ENCODE measurements around the gene TRIO.

The TRIO gene

DNA sequence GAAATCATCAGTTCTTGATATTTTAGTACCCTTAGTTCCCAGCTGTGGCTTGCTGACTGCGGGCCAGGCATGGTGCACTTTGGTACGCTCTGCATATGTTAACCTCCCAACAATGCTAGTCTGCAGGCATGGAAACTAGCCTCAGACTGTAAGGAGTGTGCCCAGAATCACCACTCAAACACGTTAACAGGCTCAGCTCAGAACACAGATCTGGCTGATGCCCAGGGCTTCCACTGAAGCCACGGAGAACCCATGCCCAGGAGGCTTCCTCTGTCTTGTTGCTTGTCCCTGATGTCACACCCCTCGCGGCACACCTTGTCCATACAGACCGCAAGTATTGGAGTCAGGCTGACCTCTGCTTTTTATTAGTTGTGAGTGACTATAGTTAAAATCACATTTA lies 251.2 kb downstream of the TRIO start:
- no peak for DNase-seq (ENCODE audit: low spot score)

DNA sequence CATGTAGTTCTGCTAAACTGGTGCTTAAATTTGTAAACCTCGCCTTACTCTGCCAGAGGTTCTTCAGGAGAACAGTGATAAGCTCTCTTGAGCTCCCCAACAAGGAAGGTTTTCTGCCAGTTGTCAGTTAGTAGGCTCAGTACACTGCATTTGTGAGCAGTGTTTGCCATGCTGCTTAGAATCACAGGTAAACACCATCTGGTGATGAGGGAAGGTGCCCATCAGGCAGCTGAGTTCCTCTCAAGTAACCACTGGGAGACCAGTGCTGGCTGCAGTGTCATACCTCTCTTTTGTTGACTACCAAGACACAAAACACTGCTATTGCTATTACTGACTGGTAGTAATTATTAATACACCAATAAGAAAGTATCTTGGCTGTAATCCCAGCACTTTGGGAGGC lies 252.3 kb downstream of the TRIO start:
- no peak for DNase-seq (ENCODE audit: low spot score)

DNA sequence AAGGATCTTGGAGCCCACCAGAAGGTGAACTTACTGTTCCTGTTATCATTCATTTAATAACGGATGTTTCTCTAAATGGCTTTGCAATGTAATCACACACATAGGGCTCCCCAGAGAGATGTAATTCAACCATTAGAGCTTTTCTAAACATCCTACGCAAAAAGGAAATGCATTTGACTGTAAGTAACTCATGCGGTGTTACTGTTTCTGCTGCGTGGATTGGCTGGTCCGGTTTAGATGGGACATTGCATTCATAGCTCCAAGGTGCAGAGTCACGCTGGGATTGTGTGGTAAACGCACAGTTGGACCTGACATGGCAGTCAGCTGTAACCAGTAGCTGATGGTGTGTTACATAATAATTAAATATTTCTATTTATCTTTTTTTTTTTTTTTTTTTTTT lies 252.9 kb downstream of the TRIO start:
- no peak for DNase-seq (ENCODE audit: low spot score)

DNA sequence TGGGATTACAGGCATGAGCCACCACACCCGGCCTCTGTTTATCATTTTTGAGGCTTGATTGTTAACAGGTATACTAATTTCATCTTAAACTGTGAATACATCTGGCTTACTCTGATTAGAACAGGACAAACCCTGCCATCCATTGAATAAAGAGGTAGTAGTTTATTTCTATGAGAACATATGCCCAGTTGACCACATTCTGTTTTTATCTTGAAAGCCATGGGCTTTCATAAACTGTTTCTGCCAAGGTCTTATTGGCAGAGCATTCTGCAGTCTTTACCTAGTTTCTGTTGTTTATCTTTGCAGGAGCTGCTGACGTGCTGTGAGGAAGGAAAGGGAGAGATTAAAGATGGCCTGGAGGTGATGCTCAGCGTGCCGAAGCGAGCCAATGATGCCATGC lies 253.6 kb downstream of the TRIO start:
- no peak for DNase-seq (ENCODE audit: low spot score)

DNA sequence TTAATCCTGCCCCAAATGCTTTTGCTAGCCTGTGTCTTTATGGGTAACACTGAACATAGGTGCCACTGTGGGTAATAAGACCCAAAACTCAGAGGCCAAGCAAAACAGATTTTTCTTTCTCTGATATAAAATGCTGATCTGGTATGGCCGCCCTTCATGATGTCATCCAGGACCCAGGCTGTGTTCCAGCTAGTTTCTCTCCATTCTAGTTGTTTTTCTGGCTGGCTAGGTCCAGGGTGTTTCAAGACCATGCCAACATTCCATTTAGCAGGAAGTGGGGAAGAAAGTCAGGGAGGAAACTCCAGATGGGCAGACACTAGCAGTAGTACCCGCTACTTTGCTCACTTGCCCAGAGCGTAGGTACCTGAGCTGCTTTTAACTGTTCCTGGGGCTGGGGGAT lies 254.6 kb downstream of the TRIO start:
- DNase-seq (ENCODE audit: low spot score): no peak

DNA sequence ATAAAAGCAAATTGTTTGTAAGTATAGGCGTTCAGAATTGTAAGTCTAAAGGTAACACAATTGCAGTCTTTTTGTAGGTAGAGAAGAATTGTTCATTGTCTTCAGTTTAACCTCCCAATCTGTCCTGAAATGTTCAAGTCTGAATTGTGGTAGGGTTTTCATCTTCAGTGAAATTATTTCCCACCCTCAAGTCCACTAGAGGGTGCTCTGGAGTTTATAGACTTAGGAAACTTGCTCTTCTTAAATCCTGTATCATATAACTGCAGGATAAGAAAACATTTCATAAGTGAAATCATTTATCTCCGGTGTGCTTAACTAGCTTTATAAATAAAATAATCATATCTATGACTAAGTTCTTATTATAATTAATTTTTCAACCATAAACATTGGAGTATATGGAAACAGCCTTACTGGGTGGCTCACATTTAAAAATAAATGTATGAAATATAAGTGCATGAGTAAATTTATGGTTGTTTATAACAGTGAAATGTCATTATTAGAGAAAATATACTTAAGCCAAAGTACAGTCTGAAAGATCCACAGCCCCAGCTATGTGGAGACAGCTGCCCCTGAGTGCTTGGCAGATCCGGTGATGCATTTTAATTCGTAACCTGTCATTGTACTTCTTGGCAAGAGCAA lies 256.0 kb downstream of the TRIO start:
- DNase-seq (ENCODE audit: low spot score): peak; percentile 54

DNA sequence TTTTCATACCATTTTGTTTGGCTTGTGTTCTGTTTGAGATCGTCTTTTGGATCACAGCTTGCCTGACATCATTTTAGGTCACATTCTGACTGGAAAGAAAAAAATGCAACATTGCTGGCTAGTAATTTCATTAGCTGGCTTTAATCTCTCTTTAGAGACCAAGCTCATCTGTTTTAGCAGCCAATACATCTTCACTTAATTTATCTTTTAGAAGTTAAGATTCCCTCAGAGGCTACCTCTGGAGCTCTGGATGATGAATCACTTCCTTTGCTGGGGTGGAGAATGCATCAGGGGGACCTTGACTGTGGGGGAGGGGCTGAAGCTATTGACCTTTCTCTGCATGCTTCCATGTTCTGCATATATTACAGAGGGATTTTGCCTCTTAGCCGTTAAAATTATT lies 256.9 kb downstream of the TRIO start:
- no peak for DNase-seq (ENCODE audit: low spot score)

DNA sequence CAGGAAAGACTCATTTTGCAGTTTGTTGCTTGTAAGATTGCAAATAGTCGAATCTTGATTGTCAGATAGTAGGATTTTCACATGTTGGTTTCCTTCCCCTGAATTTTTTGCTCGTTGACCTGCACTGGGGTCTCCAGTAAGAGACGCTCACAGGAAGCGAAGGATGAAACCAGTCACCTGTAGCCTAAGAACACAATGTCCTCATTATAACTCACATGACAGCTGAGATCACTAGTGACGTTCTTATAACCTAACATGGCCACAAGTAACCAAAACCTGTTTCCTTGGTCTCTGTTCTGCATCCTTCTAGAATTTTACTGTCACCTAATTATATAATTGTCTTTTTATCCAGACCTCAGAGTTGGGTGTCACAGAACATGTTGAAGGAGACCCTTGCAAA lies 257.5 kb downstream of the TRIO start:
- DNase-seq (ENCODE audit: low spot score): no peak

DNA sequence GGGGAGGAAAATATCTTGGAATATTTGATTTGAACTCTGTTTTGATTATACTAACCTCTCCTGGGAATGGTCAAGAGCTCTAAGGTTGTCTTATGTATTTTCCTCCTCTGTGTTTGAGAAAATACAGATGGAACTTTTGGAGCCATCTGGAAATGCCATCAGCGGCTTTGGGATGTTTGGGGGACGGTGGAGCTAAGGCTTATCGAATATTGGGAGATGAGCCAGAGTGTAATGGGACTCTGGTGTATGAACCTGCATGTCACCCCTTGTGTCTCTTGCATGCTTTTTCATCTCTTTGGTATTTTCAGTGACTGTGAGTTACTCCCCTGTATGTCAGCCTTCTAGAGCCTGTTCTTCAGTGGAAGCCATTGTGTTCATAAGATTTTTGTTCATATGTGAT lies 258.5 kb downstream of the TRIO start:
- DNase-seq (ENCODE audit: low spot score): no peak

DNA sequence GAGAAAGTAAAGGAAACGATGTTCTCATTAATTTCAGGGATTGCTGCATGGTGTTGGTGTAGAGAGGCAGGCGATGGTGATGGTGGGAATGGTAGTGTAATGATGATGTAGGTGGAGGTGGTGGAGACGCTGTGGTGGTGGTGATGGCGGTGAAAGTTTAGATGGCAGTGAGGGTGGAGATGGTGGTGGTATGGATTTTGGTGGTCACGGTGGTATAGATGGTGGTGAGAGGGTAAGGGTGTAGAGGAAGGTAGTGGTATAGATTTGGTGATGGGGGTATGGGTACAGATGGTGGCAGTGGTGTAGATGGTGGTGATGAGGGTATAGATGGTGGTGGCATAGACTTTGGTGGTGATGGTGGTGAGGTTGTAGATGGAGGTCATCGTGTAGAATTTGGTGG lies 259.3 kb downstream of the TRIO start:
- DNase-seq (ENCODE audit: low spot score): no peak

DNA sequence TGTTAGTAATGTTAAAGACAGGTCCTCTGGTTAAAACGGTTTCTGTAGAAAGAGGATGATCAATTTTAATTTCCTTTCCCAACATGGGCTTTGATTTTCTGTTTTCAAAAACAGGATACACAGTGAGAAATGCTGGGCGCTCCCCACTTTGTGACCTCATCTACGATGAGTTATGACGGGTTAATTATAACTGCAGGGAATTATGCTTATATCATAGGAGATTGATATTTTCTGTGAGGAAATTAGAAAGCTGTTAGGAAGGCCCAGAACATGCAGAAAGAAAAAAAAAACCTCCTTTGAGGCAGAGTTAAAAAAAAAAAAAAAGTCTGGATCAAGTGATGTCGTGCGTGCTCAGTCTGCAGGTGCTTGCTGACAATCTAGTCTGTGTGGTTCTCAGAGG lies 261.6 kb downstream of the TRIO start:
- DNase-seq (ENCODE audit: low spot score): no peak

DNA sequence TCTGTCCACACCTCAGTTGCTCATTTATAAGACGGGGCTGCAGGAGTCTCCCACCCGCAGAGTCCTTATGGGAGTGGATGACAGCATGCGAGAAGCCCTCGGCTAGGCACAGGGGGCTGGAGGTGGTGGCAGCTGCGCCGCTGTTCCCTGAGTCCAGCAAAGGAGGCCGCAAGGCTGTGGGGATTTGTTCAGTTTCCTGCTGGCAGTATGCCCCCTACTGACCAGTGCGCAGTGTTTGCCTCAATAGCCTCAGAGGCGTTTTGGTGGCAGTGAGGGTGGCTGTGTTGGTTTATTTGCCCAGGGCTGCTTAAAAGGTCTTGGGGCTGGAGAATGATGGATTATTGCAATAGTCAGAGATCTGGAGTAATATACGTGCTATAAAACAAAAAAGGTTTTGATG lies 262.1 kb downstream of the TRIO start:
- DNase-seq (ENCODE audit: low spot score): no peak

DNA sequence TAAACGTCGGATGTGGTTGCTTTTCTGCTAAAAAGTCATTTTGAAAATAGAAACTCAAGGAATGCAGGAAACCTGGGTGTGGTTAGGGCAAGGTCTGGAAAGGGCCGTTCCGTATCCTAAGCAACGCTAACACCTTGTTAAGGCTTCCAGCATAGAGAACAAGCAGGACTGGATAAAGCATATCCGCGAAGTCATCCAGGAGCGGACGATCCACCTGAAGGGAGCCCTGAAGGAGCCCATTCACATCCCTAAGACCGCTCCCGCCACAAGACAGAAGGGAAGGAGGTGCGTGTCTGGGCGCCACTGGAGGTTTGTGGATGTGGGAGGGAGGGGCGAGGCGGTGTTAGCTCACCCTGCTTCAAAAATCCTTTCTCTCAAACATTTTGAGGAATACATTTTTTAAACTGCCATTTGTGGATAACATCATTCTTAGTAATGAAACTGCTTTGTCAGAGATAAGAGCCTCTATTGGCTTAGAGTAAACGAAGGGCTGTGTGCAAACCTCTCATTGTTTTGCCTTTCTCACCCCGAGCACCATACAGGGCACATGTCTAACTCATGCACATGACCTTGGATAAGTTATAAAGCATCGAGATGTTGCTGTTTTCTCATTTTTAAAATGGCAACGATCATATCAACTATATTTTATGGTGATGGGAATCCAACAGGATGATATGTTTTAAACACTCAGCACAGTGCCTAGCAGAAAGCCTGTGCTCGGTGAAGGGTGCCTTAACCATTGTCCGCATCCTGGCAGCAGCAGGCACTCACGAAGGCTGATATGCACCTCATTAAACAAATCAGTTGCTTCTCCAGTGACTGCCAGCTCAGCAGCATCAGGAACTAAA lies 262.8 kb downstream of the TRIO start:
- DNase-seq (ENCODE audit: low spot score): no peak

DNA sequence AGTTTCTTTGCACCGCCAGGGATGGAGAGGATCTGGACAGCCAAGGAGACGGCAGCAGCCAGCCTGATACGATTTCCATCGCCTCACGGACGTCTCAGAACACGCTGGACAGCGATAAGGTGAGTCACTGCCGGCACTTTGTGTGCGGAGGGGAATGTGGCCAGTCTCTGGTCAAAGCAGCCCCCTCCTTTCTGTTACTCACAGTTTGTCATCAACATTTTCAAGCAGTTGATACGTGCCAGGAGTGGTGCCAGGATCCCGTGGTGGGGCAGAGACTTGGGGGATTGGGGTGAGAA lies 263.4 kb downstream of the TRIO start:
- no peak for DNase-seq (ENCODE audit: low spot score)

DNA sequence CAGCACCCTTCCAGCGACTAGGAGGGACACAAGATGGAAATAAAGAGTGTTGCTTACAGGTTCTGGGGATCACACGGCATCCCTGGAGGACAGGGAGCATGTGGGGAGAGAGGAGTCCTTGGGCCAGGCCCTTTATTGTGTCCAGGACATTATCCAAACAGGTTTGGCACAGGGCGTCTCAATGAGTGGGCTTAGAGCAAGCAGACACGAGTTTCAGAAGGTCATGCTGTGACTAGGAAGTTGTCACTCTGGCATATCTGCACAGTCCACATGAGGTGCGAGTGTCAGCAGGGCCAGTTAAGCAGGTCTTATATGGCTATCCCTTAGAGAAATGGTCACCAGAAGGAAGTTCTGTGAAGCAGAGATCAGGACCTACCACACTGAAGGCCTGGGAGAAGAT lies 263.9 kb downstream of the TRIO start:
- no peak for DNase-seq (ENCODE audit: low spot score)

DNA sequence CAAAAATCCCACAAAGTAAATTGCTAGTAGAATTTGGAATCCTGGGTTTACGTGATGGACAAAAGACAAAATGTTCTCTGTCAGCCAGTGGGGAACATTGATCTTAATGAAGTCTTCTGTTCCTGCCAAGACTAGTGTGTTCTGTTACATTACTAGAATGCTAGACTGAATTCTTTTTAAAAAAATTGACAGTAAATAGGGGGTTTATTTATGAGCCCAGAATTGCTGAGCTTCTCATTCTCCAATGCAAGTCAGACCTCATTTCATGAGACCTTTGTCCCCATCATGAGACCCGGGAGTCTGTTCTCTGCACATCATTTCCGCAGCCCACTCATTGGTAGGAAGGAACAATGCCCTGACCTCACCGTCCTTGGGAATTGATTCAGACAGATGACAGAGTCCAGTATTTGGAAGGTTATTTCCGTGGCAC lies 264.6 kb downstream of the TRIO start:
- DNase-seq (ENCODE audit: low spot score): no peak

DNA sequence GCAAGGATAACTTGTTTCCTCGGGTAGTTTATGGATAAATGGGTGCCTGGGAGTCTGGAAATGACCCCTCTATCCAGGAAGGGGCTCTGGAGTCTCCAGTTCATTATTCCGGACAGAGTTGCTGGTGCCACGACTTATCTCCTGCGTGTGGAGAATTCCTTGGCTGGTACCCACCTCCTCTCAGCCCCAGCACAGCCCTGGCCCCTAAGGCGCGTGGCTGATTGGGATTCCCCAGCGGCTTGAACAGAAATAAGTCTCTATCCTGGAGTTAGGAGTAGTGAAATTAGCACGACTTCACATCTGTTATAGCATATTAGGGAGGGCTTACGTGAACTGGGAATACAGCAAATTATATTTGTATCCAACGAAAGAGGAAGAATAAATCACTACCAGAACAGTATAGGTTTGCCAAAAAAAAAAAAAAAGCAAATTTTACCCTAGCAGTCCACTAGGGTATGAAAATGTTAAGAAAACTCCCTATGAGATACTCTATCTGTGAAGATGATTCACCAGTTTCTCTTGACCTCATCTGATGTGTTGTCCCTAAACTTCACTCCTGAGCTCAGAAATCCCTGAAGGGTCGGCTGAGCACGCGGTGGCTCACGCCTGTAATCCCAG lies 265.9 kb downstream of the TRIO start:
- DNase-seq (ENCODE audit: low spot score): no peak

DNA sequence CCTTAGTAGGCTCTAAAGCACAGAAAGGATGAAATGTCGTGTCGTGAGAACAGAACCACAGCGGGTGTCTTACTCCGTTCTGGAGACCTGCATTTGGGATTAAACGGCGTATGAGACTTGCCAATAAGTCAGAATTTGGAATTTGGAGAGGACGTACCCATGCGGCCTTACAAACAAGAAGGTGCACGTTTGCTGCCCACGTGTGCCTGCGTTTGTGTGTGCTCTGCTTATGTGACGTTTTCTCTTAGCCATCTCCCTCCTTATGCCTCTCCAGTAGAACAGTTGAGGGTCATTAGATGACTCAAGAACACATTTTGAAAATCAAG lies 266.9 kb downstream of the TRIO start:
- no peak for DNase-seq (ENCODE audit: low spot score)

DNA sequence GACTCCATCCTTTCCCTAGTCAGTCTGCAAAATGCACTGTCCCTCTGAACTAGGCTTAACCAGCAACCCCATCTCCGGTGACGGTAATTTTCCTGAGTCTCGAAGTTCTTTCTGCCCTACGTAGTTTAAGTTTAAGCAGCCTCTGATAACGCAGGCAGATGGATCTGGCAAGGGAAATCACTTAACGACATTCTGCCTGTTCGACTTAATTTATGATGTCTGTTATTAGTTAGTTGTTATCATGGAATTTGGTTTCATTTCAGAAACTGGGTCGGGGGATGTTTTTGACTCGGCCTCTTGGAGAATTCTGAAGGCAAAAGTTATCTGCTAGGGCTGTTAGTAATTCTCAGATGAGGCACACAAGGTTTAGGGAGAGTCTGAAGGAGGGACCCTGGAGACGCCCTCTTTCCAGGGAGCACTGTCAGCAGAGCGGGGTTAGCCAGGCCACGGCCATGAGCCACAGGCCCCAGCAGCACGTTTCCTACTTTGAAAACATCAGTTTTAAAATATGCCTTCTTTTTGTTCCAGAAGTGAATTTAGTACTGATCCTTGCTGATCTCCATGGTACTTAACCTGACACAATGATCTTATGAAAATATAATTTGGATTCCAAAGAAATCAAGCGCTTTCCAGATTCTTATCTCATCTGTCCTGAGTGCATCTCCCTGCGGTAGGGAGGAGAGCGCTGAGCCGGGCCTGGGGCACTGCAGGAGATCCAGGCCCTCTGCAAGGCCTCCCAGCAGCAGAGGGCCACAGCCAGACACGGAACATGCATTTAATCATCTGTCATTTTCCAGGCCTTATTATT lies 267.5 kb downstream of the TRIO start:
- no peak for DNase-seq (ENCODE audit: low spot score)

DNA sequence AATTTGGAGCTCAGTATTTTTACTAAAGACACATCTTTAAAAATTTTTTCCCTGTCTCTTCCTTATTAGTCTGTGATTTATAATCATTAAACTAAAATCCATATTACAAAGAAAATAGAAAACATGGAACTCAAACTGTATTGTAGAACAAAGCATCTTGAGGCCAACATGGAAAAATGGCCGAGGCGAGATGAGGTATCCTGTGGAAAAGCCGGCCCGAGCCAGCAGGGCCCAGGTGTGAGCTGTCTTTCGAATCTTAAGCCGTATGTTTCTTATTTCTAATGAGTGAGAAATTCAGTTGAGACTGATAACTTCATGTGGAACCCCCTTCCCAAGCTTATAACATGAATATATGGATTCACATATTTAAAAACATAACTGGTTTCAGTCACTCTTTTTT lies 268.1 kb downstream of the TRIO start:
- DNase-seq (ENCODE audit: low spot score): no peak

DNA sequence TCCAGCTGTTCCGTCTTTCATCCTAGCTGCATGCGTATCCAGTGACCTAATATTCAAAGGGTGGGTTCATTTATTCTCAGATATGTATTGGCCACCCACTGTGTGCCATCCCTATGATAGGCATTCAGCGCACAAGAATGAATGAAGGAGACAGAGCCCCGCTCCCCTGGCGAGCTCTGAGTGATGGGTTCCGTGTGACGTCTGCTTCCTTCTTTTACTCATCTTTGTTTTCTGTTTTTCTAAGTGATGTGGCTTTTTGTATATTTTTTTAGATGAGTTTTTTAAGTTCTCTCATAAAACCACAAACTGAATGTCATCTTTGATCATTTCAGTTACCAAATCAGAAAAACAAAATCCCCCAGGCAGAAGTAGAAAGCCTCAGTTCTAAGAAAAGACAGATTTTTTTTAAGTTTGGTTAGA lies 270.2 kb downstream of the TRIO start:
- no peak for DNase-seq (ENCODE audit: low spot score)

DNA sequence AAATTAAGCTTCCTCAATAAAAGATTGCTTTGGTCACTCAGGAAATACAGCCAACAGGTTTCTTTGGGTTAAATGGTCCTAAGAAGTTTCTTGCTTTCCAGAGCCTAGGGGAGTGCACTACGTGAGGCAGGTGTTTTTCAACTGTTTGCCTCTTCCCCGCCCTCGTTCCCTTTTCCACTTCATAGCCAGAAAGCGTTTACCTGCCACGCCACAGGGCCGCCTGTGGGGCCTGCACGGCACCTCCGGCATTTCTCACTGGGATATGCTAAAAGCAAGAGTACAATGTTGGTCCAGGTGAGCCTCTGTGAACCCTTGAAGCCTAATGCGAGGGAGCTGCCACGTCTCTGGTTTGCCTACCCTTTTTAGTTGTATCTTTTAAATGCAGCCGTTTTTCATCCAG lies 270.9 kb downstream of the TRIO start:
- DNase-seq (ENCODE audit: low spot score): no peak

DNA sequence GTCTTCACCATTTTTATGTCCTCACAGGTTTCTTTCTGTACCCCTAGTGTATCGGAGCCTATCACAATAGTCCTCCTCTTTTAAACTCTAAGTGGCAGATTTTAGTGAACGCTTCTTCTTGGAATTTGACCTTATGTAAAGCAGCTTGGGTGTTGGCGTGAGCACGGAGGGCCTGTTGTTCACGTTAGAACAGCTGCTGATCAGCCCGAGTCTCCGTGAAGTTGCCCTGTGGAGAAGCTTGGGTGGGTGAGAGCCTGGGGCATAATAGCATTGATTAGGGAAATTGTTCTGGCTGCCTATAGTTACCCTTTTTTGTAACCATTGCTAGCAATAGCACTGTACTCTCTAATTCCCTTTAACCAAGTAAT lies 271.5 kb downstream of the TRIO start:
- no peak for DNase-seq (ENCODE audit: low spot score)

Data from globus pallidus (tissue), 1 donor.